Panc1 (cell line): ENCODE results near the gene ASTN2. TPM values are rescaled to one million over a fixed set of nuclear protein-coding genes. Genes with fewer than 3 reads are reported as not detected.

Experiments used
- ATAC-seq: fragments of 200-7000 bp; cut with Tn5 transposase; 2 replicates; pipeline ENCODE4 v1.9.1; 2020; ENCODE audit warnings: mild to moderate bottlenecking, moderate library complexity
- BruUV-seq: library from RNA; stranded (reverse); fragments of 400-500 nt; replicated peaks from 2 replicates; lab custom pipeline; 2021; lab: Mats Ljungman, UMichigan
- CTCF ChIA-PET: fragments of 300-600 bp; sonication (Branson Sonifier 250); formaldehyde crosslinking; loops from one replicate; lab custom pipeline; 2022; ENCODE audit warnings: antibody characterized with exemption; lab: Charles Lee
- POLR2A ChIA-PET: fragments of 300-600 bp; sonication (Branson Sonifier 250); formaldehyde crosslinking; loops from one replicate; lab custom pipeline; 2022; ENCODE audit warnings: antibody characterized with exemption; lab: Charles Lee
- DNase-seq: peaks from one replicate; pipeline ENCODE4 v3.0.0-alpha.2; 2010; ENCODE audit warnings: low read depth, low spot score
- H3K27ac ChIP-seq: 2 replicates; pipeline ENCODE4 v1.5.1; 2011; ENCODE audit warnings: mild to moderate bottlenecking, low read length, inconsistent platforms
- H3K27me3 ChIP-seq: fragments of 200-500 bp; sonication (Bioruptor generic); 2 replicates; pipeline ENCODE4 v1.6.0; 2014; ENCODE audit warnings: low read length, inconsistent platforms; ENCODE audit not compliant: control insufficient read depth, insufficient read depth
- H3K36me3 ChIP-seq: fragments of 200-500 bp; sonication (Bioruptor generic); 2 replicates; pipeline ENCODE4 v1.5.1; 2014; ENCODE audit warnings: inconsistent platforms, mild to moderate bottlenecking, low read length, moderate library complexity; ENCODE audit not compliant: control insufficient read depth, insufficient read depth
- H3K4me1 ChIP-seq: 2 replicates; pipeline ENCODE4 v1.5.1; 2011; ENCODE audit warnings: inconsistent platforms, mild to moderate bottlenecking, low read length, moderate library complexity; ENCODE audit not compliant: control insufficient read depth, insufficient read depth
- H3K4me3 ChIP-seq, 2 experiments: 2 replicates each; pipeline ENCODE4 v1.5.1; 2011 to 2012; ENCODE audit warnings: low read depth in 2 of 2, low read length in 2 of 2, mild to moderate bottlenecking in 2 of 2, inconsistent platforms in 1 of 2, moderate library complexity in 1 of 2
- H3K9me3 ChIP-seq: fragments of 200-500 bp; sonication (Bioruptor generic); 2 replicates; pipeline ENCODE4 v1.5.1; 2014; ENCODE audit warnings: low read depth, mild to moderate bottlenecking, inconsistent platforms, low read length, moderate library complexity; ENCODE audit not compliant: control insufficient read depth, insufficient read depth
- CTCF ChIP-seq: fragments of 450-650 bp; IDR thresholded peaks from 2 replicates; pipeline ENCODE4 v1.5.1; 2017; ENCODE audit warnings: mild to moderate bottlenecking
- POLR2AphosphoS5 ChIP-seq: IDR thresholded peaks from 2 replicates; pipeline ENCODE4 v1.6.1; 2012; ENCODE audit warnings: mild to moderate bottlenecking, low read depth, low read length, moderate library complexity
- SIN3A ChIP-seq: IDR thresholded peaks from 2 replicates; pipeline ENCODE4 v1.6.1; 2012; ENCODE audit warnings: low read depth, mild to moderate bottlenecking, low read length, moderate library complexity, borderline replicate concordance; ENCODE audit not compliant: insufficient read depth
- TCF7L2 ChIP-seq: IDR thresholded peaks from 2 replicates; pipeline ENCODE4 v1.6.1; 2011; ENCODE audit warnings: mild to moderate bottlenecking, low read depth, low read length, inconsistent platforms
- in situ Hi-C: cut with HindIII; loops from 2 replicates; pipeline ENCODE4 v1.10.0; 2016; ENCODE audit warnings: low sequenced_read_pairs, low pct_unique_long_range_greater_than_20kb
- intact Hi-C: fragments of 100-400 bp; cut with micrococcal nuclease; formaldehyde crosslinking; loops from one replicate; pipeline ENCODE4 v1.10.0; 2022; ENCODE audit not compliant: unreplicated experiment
- total RNA-seq: library from RNA; stranded (reverse); gene quantifications from one replicate; pipeline ENCODE4 v1.2.1, GENCODE V29; 2021; ENCODE audit not compliant: unreplicated experiment
- TF ChIP-seq, protein P1 (sequence below), 2 experiments: IDR thresholded peaks; 2 replicates each; pipeline ENCODE4 v1.6.1; 2011 to 2012; ENCODE audit warnings: low read depth in 2 of 2, control low read depth in 1 of 2, low read length in 1 of 2, mild to moderate bottlenecking in 1 of 2, moderate library complexity in 1 of 2; ENCODE audit not compliant: insufficient read depth in 1 of 2

Gene ASTN2
- total RNA-seq, 1 experiment from 2014 or later: 3.9 TPM

- H3K27me3 ChIP-seq: no peaks in the 10 kb centered on the region
- in situ Hi-C loops (no loop called here), intact Hi-C loops (no loop called here)
- H3K9me3 ChIP-seq: no peaks in the 10 kb centered on the region
- no peak overlapping the region for H3K27ac ChIP-seq
- no peak overlapping the region for H3K4me3 ChIP-seq
- ChIA-PET POLR2A (no interaction called here), CTCF (no interaction called here)
- no peak for DNase-seq
- H3K36me3 ChIP-seq: no peaks in the 10 kb centered on the region
- TF ChIP-seq, protein P1, sequence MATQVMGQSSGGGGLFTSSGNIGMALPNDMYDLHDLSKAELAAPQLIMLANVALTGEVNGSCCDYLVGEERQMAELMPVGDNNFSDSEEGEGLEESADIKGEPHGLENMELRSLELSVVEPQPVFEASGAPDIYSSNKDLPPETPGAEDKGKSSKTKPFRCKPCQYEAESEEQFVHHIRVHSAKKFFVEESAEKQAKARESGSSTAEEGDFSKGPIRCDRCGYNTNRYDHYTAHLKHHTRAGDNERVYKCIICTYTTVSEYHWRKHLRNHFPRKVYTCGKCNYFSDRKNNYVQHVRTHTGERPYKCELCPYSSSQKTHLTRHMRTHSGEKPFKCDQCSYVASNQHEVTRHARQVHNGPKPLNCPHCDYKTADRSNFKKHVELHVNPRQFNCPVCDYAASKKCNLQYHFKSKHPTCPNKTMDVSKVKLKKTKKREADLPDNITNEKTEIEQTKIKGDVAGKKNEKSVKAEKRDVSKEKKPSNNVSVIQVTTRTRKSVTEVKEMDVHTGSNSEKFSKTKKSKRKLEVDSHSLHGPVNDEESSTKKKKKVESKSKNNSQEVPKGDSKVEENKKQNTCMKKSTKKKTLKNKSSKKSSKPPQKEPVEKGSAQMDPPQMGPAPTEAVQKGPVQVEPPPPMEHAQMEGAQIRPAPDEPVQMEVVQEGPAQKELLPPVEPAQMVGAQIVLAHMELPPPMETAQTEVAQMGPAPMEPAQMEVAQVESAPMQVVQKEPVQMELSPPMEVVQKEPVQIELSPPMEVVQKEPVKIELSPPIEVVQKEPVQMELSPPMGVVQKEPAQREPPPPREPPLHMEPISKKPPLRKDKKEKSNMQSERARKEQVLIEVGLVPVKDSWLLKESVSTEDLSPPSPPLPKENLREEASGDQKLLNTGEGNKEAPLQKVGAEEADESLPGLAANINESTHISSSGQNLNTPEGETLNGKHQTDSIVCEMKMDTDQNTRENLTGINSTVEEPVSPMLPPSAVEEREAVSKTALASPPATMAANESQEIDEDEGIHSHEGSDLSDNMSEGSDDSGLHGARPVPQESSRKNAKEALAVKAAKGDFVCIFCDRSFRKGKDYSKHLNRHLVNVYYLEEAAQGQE (IDR thresholded peaks at IDR 0.05; ENCODE audit: insufficient read depth in 1 of 2, low read depth in 2 of 2, low read length in 1 of 2): no peak
- no peak for TF ChIP-seq TCF7L2
- no peak for TF ChIP-seq POLR2AphosphoS5
- TF ChIP-seq SIN3A: no peak
- no peak for TF ChIP-seq CTCF
- no peaks in the 10 kb centered on the region for H3K4me1 ChIP-seq
- no TSS peak for BruUV-seq
- ATAC-seq: no peak
Measured at GRCh38 chr9:117387422-117387821, 27.4 kb downstream of the ASTN2 start.

DNA sequence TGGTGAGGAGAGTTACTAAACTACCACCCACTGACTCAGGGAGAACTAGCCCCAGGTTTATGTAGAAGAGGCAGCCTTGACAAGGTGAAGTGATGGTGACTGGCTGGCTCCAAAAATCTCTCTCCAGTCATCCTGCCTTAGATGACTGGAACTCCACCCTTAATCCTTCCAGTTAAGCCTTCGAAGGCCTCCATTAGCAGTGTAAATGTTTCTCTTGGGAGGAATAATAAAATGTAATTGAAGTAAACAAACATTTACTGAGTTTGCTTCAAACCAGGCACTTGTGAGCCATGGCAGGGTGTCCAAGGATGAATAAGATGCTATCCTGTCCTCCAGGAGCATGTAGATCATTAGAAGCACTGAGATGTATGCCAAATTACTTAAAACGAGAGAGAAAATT lies 35.5 kb downstream of the ASTN2 start:
- no peaks in the 10 kb centered on the region for H3K4me1 ChIP-seq
- TF ChIP-seq, protein P1 (IDR thresholded peaks at IDR 0.05; ENCODE audit: insufficient read depth in 1 of 2, low read depth in 2 of 2, low read length in 1 of 2): no peak
- no peak for TF ChIP-seq POLR2AphosphoS5
- TF ChIP-seq CTCF: no peak
- TF ChIP-seq TCF7L2: no peak
- TF ChIP-seq SIN3A: no peak
- in situ Hi-C loops: no loop called here
- H3K9me3 ChIP-seq: no peaks in the 10 kb centered on the region
- CTCF ChIA-PET: no interaction called here
- POLR2A ChIA-PET: no interaction called here
- H3K27ac ChIP-seq: no peak overlapping the region
- DNase-seq (no peak), ATAC-seq (no peak)
- intact Hi-C loops: no loop called here
- no peaks in the 10 kb centered on the region for H3K36me3 ChIP-seq
- BruUV-seq: no TSS peak
- no peaks in the 10 kb centered on the region for H3K27me3 ChIP-seq
- H3K4me3 ChIP-seq: no peak overlapping the region
